HL-60/S4 treated with phorbol 12-myristate 13-acetate at 8.2 ng/mL for 4 days and 3 days (cell line): ENCODE measurements around the gene GAS7.

ENCODE experiments used
- in situ Hi-C: fragments of 300-500 bp; cut with MboI; formaldehyde crosslinking; loops from 2 replicates; pipeline ENCODE4 v1.15.0; 2022; ENCODE audit warnings: low sequenced_read_pairs

GAS7 gene

GRCh38 chr17:10198509-10199249 lies at the start of gene GAS7:
GAS7 (minus strand) TSS chr17:10198606.
- in situ Hi-C loops = no loop called here

DNA sequence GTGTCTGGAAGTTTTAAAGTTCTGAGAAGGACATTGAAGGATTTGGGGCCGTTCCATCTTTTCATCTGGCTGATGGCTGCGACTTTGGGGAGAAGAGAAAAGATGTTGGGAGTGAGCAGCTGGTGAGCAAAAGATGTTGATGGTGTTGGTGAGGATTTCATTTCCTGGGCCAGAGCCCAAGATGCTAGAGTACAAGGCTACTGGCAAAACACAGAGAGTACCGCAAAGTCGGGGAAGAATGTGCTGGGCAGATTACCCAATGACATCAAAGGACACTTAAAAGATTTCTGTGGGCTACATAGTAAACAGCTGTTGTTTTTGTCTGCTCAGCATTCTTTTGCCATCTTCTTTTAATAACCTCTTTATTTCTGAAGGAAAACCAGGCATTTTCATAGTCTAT lies 49.4 kb upstream of the GAS7 start:
- in situ Hi-C loops = no loop called here

- in situ Hi-C loops = no loop called here
These were observed 45.8 kb upstream of the GAS7 start for GRCh38 chr17:10243883-10244844.

- in situ Hi-C loops = no loop called here
These were observed 43.4 kb upstream of the GAS7 start for GRCh38 chr17:10241781-10242180.

GRCh38 chr17:10238661-10239060 lies 40.3 kb upstream of the GAS7 start:
- in situ Hi-C loops = no loop called here

GRCh38 chr17:10234033-10234432 lies 35.6 kb upstream of the GAS7 start:
- in situ Hi-C loops = no loop called here

DNA sequence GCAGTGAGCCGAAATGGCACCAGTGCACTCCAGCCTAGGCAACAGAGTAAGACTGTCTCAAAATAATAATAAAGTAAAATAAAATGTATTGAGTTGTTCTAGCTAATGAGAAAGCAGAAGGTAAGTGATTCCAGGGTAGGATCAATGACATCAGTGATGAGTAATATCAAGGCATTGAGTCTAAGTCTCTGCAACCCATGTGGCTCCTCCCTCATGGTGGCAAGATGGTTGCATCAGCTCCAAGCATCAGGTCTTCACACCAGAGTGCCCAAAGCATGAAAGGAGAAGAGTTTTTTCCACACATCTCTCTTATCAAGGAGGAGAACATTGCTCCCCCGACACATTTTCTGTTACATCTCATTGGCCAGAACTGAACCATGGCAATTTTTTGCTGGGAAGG lies 34.8 kb upstream of the GAS7 start:
- in situ Hi-C loops = no loop called here

DNA sequence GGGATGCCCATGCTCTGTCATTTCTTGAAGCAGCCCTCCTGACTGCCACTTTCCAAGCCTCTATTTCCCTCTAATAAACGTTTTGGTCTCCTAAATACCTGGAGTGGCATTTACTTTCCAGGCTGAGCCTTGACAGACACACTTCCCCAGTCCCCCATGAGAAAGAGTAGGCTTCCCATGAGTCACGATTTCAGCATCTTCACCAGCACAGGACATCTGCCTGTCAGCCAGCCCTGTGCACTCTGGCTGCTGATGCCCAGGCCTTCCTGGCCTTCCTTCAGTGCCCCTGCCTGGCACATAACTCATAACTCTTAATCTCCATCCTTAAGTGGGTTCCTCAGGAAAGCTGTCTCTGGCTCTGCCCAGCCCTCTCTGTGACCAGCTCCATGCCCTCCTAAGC lies 30.8 kb upstream of the GAS7 start:
- in situ Hi-C loops = no loop called here

DNA sequence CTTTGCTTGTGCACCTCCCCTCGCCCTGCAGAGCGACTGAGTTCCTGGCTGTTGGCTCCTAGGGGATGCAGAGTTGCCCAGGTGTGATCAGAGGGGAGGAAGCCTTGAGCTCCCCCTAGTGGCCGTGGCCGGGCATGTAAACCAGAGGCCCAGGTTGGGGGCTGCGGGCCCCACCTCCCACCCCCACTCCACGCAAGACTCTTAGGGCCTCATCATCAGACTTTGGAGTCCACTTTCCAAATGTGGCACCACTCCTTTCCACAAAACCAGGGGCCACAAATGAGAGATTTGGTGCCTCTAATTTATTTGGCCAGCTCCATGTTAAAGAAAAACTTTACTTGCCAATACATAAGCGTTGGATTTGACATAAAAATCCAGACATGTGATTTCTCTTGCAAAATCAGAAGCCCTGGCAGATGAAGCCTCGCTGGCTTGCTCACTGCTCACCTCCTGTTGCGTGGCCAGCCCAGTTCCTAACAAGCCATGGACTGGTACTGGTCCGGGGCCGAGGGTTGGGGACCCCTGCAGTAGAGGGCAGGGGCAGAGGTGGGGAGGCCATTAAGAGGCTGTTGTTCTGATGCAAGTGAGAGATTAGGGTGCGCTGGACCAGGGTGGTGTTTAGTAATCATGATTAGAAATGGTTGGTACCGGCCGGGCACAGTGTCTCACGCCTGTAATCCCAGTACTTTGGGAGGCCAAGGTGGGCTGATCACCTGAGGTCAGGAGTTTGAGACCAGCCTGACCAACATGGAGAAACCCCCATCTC lies 28.7 kb upstream of the GAS7 start:
- in situ Hi-C loops = no loop called here

DNA sequence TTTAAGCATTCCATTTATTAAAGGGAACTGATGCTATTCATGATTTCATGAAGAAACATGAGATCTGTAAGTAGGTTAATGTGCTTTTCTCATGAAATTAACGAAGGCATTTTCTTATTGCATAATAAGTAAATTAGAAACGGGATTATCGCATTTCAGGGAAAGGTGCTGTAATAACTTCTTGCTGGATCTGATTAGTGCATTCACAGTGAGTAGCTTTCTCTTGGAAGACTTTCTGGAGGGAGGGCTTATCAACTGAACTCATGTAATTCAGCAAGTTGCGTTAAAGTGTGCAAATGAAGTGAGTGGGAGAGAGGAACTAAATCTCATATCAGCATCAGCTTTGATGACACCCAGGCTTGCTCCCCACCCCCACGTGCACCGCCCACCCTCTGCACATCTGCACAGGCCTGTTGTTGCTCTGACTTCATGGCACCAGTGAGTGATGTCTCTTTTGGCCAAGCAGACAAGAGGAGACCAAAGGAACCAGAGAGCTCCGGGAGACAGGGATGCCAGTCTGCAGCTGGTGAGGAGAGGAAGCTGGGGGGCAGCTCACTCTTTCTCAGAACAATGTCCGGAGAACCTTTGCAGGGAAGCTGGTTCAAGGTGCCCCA lies 26.3 kb upstream of the GAS7 start:
- in situ Hi-C loops = no loop called here

DNA sequence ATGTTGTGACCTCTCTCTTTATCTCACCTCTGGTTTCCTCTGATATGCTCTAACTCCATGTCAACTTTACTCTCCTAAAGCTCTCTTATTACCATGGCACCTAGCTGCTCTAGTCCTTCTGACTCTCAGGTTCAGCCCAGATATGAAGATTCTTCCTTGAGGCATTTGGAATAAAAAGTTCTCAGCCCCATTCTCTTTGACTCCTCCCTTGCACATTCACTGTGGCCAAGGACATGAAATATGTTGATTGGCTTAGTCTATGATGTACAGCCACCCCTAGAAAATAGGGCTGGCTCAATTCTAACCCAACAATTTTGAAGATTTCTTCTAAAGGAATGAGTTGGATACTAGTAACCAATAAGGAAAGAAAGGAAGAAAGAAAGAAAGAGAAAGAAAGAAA lies 20.8 kb upstream of the GAS7 start:
- in situ Hi-C loops = no loop called here

GRCh38 chr17:10217916-10218315 lies 19.5 kb upstream of the GAS7 start:
- in situ Hi-C loops = no loop called here

- in situ Hi-C loops = no loop called here
These were observed 18.0 kb upstream of the GAS7 start for GRCh38 chr17:10216213-10216938.

DNA sequence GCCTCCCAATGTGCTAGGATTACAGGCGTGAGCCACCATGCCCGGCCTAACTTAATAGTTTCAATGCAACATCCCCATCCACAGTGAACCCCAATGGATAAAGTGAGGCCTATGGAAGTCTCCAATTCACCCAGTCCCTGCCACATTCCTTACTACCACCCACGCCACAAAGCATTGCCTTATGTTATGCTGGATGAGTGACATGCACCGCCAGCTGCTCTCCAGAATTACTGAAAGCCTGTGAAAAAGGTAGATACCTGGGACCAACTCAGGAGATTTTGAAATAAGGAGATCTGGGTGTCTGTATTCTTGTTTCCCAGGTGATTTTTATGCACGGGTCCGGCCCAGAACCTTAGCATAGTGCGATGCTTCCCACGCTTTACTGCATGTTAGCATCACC lies 16.9 kb upstream of the GAS7 start:
- in situ Hi-C loops = no loop called here

- in situ Hi-C loops = no loop called here
These were observed 13.3 kb upstream of the GAS7 start for GRCh38 chr17:10211666-10212065.

- in situ Hi-C loops = no loop called here
These were observed 11.8 kb upstream of the GAS7 start for GRCh38 chr17:10210151-10210574.

GRCh38 chr17:10208604-10209193 lies 10.3 kb upstream of the GAS7 start:
- in situ Hi-C loops = no loop called here

GRCh38 chr17:10207153-10207552 lies 8.7 kb upstream of the GAS7 start:
- in situ Hi-C loops = no loop called here

DNA sequence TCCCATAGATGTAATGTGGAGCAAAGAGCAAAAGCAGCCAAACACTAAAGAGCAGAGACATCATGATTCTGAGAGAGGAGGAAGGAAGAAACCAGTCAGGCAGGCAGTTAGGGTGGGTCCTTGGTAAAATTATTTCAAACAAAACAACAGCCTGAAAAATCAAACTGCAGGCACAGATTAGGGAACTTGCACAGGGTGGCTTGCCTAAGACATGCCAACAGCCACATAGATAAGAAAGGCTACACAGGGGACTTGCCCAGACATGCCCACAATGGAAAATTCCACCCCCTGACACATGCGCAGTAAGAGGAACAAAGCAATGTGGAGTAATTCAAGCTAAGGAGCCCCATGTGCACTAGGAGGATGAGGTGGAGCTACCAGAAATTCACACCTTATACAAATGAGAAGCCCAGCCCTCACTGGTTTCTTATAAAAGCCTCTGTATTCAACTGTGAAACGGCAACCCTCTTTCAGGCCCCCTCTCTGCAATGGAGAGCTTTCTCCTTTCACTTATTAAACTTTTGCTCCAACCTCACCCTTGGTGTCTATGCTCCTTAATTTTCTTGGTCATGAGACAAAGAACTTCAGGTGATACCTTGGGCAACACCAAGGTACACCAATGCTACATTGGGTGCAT lies 7.3 kb upstream of the GAS7 start:
- in situ Hi-C loops = no loop called here
